ENCODE measurements around the gene AURKB. TPM values are rescaled to one million over a fixed set of nuclear protein-coding genes. Genes with fewer than 3 reads are reported as not detected.

AURKB gene
- total and polyA plus RNA-seq, 8 donors = 1.0 to 66.0 (median 9.5) TPM

DNA sequence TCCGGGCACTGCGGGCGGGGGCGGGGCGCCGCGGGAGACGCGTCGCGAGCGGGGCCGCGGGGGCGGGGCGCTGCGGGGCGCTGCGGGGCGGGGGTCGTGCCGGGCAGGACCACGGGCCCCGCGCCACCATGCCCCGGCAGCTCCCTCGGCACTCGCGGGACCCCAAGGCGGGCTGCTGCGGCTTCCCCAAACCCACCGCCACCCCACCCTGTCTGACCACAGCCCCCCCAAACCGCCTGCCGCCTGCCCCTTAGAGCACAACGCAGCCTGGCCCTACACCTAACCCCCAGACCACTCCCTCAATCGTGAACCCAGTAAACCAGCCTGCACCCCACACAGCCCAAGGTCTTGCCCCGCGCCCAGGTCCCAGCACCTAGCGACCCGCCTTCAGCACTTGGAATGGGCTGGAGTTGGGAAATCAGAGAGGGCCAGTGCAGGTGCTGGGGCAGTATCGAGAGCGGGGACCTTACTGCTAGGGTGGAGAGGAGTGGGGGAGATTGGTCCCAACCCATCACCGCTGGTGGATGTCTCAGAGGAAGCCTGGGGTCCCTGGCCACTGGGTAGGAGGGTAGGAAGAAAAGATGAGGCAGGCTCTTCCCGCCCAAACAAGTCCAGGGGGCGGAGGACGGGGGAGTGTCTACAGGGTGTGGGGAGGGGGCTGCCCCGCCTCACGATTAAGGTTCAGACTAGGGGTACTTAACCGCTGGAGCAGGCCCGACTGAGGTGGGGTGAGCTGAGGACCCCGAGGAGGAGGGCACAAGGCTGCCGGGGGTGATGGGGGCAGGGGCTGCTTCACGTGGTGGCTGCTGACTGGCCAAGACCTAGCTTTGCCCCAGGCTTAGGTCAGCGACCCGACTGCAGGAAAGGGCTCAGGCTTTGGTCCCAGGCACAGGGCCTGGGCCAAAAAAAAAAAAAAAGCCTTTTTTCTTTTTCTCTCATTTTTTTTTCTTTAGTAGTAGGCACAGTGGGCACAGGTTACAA is 47.1 kb downstream of the AURKB start:
- Histone ChIP-seq H3K9me3 (no peaks in the 10 kb centered on the region), H3K27ac (peak overlapping the region; percentile 98 to 100 (median 99)), H3K36me3 (peaks cover 18 to 34% (median 26%) of the 10 kb centered on the region in 4 donors), H3K4me1 (peaks cover 44 to 61% (median 53%) of the 10 kb centered on the region in 4 donors), H3K27me3 (no peaks in the 10 kb centered on the region), H3K4me3 (peak overlapping the region; percentile 69 to 97 (median 94))
- no peak for TF ChIP-seq EP300 (IDR thresholded peaks at IDR 0.05)
- no peak for TF ChIP-seq CTCF (IDR thresholded peaks at IDR 0.05)
- no peak for TF ChIP-seq POLR2AphosphoS5 (IDR thresholded peaks at IDR 0.05)
- TF ChIP-seq POLR2A (IDR thresholded peaks at IDR 0.05) = no peak
- intact Hi-C loops (cut with DNase I; ENCODE audit: low total_unique reads) = no loop called here
- WGBS, 5 donors = 11 to 27% (median 14%) methylated on average over 28 to 55 of the region's 55 CpGs
- DNase-seq = peak in 1 of 2 donors; percentile 69

- Histone ChIP-seq H3K4me3 (peak within 1 kb of the TSS; percentile 69 to 97 (median 94)), H3K27ac (peak within 1 kb of the TSS; percentile 98 to 100 (median 99)), H3K36me3 (peaks cover 18 to 41% (median 26%) of the 10 kb centered on the region in 4 donors), H3K4me1 (peaks cover 45 to 70% (median 60%) of the 10 kb centered on the region in 4 donors), H3K27me3 (no peaks in the 10 kb centered on the region), H3K9me3 (no peaks in the 10 kb centered on the region)
- DNase-seq = peak; percentile 86 to 96
- 0 to 3% (median 0%) methylated on average over 18 to 75 of the region's 75 CpGs for WGBS, 5 donors
- intact Hi-C loops (cut with DNase I; ENCODE audit: low total_unique reads) = no loop called here
- no peak for TF ChIP-seq EP300 (IDR thresholded peaks at IDR 0.05)
- no peak for TF ChIP-seq POLR2A (IDR thresholded peaks at IDR 0.05)
- peak in 2 of 7 experiments; percentile 18 to 21 for TF ChIP-seq CTCF (IDR thresholded peaks at IDR 0.05)
- TF ChIP-seq POLR2AphosphoS5 (IDR thresholded peaks at IDR 0.05) = peak; percentile 82 to 96 (median 95)
These were observed 48.0 kb downstream of the AURKB start, which contains the start of gene VAMP2 for GRCh38 chr17:8162233-8162996. VAMP2 (minus strand) TSS chr17:8162948; CDS start chr17:8162879, 69 bp downstream.

DNA sequence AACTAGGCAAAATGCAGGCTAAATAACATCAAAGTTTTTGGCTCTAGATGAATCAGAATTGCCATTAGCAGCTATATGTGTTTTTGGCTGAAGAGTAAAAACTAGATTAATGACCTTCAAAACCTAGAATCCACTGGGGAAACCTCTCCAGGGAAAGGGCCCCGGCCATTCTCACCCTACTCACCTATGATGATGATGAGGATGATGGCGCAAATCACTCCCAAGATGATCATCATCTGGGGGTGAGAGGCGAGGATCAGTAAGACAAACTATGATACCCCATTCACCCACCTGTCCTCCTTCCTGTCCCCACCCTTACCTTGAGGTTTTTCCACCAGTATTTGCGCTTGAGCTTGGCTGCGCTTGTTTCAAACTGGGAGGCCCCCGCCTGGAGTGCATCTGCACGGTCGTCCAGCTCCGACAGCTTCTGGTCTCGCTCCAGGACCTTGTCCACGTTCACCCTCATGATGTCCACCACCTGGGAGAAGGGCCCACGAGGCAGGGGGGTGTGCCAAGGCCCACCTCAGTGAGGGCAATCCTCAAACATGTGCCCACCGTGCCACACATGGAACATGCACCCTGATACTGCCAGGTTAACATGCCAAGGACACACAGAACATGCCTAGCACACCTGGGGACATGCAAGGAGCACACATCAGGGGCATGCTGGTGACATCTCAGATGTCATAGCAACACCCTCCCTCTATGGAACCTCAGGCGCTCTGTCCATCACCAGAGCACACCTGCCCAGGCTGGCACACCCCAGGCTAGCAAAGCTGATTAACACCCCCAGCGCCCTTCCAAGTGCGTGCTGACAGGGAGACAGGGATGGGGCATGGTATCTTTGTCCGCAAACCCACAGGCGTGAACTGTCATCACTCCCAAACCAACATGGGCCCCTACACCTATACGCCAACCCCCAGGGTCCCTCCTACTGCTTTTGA is 48.8 kb downstream of the AURKB start:
- H3K4me3 ChIP-seq = peak overlapping the region; percentile 69 to 97 (median 94)
- H3K36me3 ChIP-seq = peaks cover 18 to 41% (median 26%) of the 10 kb centered on the region in 4 donors
- no peaks in the 10 kb centered on the region for H3K9me3 ChIP-seq
- H3K4me1 ChIP-seq = peaks cover 51 to 74% (median 64%) of the 10 kb centered on the region in 4 donors
- no peak for TF ChIP-seq CTCF (IDR thresholded peaks at IDR 0.05)
- no peak for TF ChIP-seq EP300 (IDR thresholded peaks at IDR 0.05)
- TF ChIP-seq POLR2AphosphoS5 (IDR thresholded peaks at IDR 0.05) = no peak
- no peak for TF ChIP-seq POLR2A (IDR thresholded peaks at IDR 0.05)
- peak in 1 of 2 donors; percentile 3 for DNase-seq
- no peaks in the 10 kb centered on the region for H3K27me3 ChIP-seq
- H3K27ac ChIP-seq = peak overlapping the region; percentile 98 to 100 (median 99)
- intact Hi-C loops (cut with DNase I; ENCODE audit: low total_unique reads) = no loop called here
- 35 to 50% (median 42%) methylated on average over 15 to 19 of the region's 19 CpGs for whole genome bisulfite sequencing, 5 donors
